Measurements from ENCODE around the gene CADM1. TPM values are rescaled to one million over a fixed set of nuclear protein-coding genes. Genes with fewer than 3 reads are reported as not detected.

Gene CADM1
- total and polyA plus RNA-seq, 2 donors (not counting 1 experiment from before 2014, with no cell fraction given) = 15.4 to 86.0 TPM

- Histone ChIP-seq H3K4me1 (ENCODE audit: control insufficient read depth, extremely low read depth, insufficient read depth, low read length) (no peaks in the 10 kb centered on the region), H3K9me3 (ENCODE audit: control insufficient read depth, insufficient read depth, low read depth, low read length) (no peaks in the 10 kb centered on the region), H3K27me3 (ENCODE audit: control insufficient read depth, insufficient read depth, low read length) (no peaks in the 10 kb centered on the region), H2AFZ (ENCODE audit: low read length) (no peak overlapping the region), H3K36me3 (ENCODE audit: control insufficient read depth, insufficient read depth, low read length) (no peaks in the 10 kb centered on the region), H3K79me2 (ENCODE audit: control insufficient read depth, insufficient read depth, low read length) (no peaks in the 10 kb centered on the region), H3K4me3 (replicated peaks in 1 of 4; ENCODE audit: control extremely low read depth in 1 of 4, insufficient read depth in 1 of 4, low read depth in 3 of 4, low read length in 4 of 4) (no peak overlapping the region), H3K27ac (ENCODE audit: insufficient read depth, low read length) (no peak overlapping the region), H3K9ac (ENCODE audit: insufficient read depth, low read length) (no peak overlapping the region), H3K4me2 (ENCODE audit: extremely low read depth, insufficient read depth, low read length) (no peak overlapping the region), H4K20me1 (ENCODE audit: control insufficient read depth, extremely low read depth, insufficient read depth, low read length) (no peaks in the 10 kb centered on the region)
- peak; percentile 76 to 78 for DNase-seq (ENCODE audit: low read depth in 2 of 2)
- no peak for TF ChIP-seq EZH2 (IDR thresholded peaks at IDR 0.05; ENCODE audit: low read length, missing control alignments)
- TF ChIP-seq, protein P1, sequence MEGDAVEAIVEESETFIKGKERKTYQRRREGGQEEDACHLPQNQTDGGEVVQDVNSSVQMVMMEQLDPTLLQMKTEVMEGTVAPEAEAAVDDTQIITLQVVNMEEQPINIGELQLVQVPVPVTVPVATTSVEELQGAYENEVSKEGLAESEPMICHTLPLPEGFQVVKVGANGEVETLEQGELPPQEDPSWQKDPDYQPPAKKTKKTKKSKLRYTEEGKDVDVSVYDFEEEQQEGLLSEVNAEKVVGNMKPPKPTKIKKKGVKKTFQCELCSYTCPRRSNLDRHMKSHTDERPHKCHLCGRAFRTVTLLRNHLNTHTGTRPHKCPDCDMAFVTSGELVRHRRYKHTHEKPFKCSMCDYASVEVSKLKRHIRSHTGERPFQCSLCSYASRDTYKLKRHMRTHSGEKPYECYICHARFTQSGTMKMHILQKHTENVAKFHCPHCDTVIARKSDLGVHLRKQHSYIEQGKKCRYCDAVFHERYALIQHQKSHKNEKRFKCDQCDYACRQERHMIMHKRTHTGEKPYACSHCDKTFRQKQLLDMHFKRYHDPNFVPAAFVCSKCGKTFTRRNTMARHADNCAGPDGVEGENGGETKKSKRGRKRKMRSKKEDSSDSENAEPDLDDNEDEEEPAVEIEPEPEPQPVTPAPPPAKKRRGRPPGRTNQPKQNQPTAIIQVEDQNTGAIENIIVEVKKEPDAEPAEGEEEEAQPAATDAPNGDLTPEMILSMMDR (conservative IDR thresholded peaks at IDR 0.05 in 1 of 2, IDR thresholded peaks at IDR 0.05 in 1 of 2; ENCODE audit: low read depth in 1 of 2, low read length in 2 of 2) = peak; percentile 82 to 91
These were observed 179.4 kb downstream of the CADM1 start for GRCh38 chr11:115324581-115325432.

GRCh38 chr11:115322553-115323203, 181.5 kb downstream of the CADM1 start:
- Histone ChIP-seq H3K9me3 (ENCODE audit: control insufficient read depth, insufficient read depth, low read depth, low read length) (no peaks in the 10 kb centered on the region), H3K9ac (ENCODE audit: insufficient read depth, low read length) (no peak overlapping the region), H3K36me3 (ENCODE audit: control insufficient read depth, insufficient read depth, low read length) (no peaks in the 10 kb centered on the region), H3K4me2 (ENCODE audit: extremely low read depth, insufficient read depth, low read length) (no peak overlapping the region), H3K4me1 (ENCODE audit: control insufficient read depth, extremely low read depth, insufficient read depth, low read length) (no peaks in the 10 kb centered on the region), H3K27ac (ENCODE audit: insufficient read depth, low read length) (no peak overlapping the region), H3K79me2 (ENCODE audit: control insufficient read depth, insufficient read depth, low read length) (no peaks in the 10 kb centered on the region), H3K4me3 (replicated peaks in 1 of 4; ENCODE audit: control extremely low read depth in 1 of 4, insufficient read depth in 1 of 4, low read depth in 3 of 4, low read length in 4 of 4) (no peak overlapping the region), H3K27me3 (ENCODE audit: control insufficient read depth, insufficient read depth, low read length) (no peaks in the 10 kb centered on the region), H4K20me1 (ENCODE audit: control insufficient read depth, extremely low read depth, insufficient read depth, low read length) (no peaks in the 10 kb centered on the region), H2AFZ (ENCODE audit: low read length) (no peak overlapping the region)
- no peak for TF ChIP-seq EZH2 (IDR thresholded peaks at IDR 0.05; ENCODE audit: low read length, missing control alignments)
- TF ChIP-seq, protein P1 (conservative IDR thresholded peaks at IDR 0.05 in 1 of 2, IDR thresholded peaks at IDR 0.05 in 1 of 2; ENCODE audit: low read depth in 1 of 2, low read length in 2 of 2) = no peak
- DNase-seq (ENCODE audit: low read depth in 2 of 2) = no peak

DNA sequence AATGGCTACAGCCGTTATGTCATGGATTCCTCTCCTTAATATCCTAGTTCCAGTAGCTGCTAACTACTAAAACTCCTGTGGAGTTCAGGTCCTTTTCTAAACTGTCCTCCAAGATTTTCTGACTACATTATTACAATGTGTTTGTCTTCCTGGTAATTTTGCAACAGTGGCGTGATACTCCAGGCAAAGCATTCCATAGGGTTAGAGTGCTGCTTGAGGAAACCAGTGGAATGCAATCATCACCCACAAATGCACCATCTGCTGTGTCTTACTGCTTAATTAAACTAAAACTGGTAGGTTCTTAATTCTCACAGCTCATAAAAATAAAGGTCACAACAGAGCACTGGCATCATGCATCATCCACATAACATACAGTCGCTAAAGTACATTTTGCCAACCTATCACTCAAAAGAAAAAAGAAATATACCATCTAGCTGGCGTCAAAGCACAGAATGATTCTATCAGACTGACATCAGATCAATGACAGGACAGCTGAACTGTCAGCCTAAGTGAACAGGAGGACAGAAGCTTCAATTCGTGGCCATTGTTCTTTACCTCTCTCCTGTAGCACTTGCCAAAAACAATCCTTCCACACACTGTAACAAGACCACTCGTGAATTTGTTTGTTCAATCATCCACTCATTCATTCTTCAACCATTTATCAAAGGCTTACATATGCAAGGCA, 182.5 kb downstream of the CADM1 start:
- Histone ChIP-seq H3K4me1 (ENCODE audit: control insufficient read depth, extremely low read depth, insufficient read depth, low read length) (no peaks in the 10 kb centered on the region), H3K9me3 (ENCODE audit: control insufficient read depth, insufficient read depth, low read depth, low read length) (no peaks in the 10 kb centered on the region), H3K27ac (ENCODE audit: insufficient read depth, low read length) (no peak overlapping the region), H3K27me3 (ENCODE audit: control insufficient read depth, insufficient read depth, low read length) (no peaks in the 10 kb centered on the region), H2AFZ (ENCODE audit: low read length) (no peak overlapping the region), H3K4me2 (ENCODE audit: extremely low read depth, insufficient read depth, low read length) (no peak overlapping the region), H3K79me2 (ENCODE audit: control insufficient read depth, insufficient read depth, low read length) (no peaks in the 10 kb centered on the region), H4K20me1 (ENCODE audit: control insufficient read depth, extremely low read depth, insufficient read depth, low read length) (no peaks in the 10 kb centered on the region), H3K36me3 (ENCODE audit: control insufficient read depth, insufficient read depth, low read length) (no peaks in the 10 kb centered on the region), H3K9ac (ENCODE audit: insufficient read depth, low read length) (no peak overlapping the region), H3K4me3 (replicated peaks in 1 of 4; ENCODE audit: control extremely low read depth in 1 of 4, insufficient read depth in 1 of 4, low read depth in 3 of 4, low read length in 4 of 4) (no peak overlapping the region)
- TF ChIP-seq, protein P1 (conservative IDR thresholded peaks at IDR 0.05 in 1 of 2, IDR thresholded peaks at IDR 0.05 in 1 of 2; ENCODE audit: low read depth in 1 of 2, low read length in 2 of 2) = no peak
- TF ChIP-seq EZH2 (IDR thresholded peaks at IDR 0.05; ENCODE audit: low read length, missing control alignments) = no peak
- peak; percentile 20 to 86 for DNase-seq (ENCODE audit: low read depth in 2 of 2)
